ENCODE measurements around the gene KRT79.

- TF ChIP-seq CTCF (conservative IDR thresholded peaks at IDR 0.05 in 1 of 2, IDR thresholded peaks at IDR 0.05 in 1 of 2; ENCODE audit: low read depth in 1 of 2, low read length in 2 of 2): no peak
- no peak for TF ChIP-seq EZH2 (IDR thresholded peaks at IDR 0.05; ENCODE audit: low read length, missing control alignments)
Measured at GRCh38 chr12:52867152-52867551, 33.0 kb upstream of the KRT79 start.

Measured in fibroblast of lung (primary cell).